DMS53 treated with DMSO at 0.1 percent for 48 hours (cell line): ENCODE results near the gene RNF130.

Experiments used
- DNase-seq: peaks from one replicate; lab custom pipeline; 2025; ENCODE audit not compliant: unreplicated experiment; lab: John Stamatoyannopoulos, UW

Gene RNF130

DNA sequence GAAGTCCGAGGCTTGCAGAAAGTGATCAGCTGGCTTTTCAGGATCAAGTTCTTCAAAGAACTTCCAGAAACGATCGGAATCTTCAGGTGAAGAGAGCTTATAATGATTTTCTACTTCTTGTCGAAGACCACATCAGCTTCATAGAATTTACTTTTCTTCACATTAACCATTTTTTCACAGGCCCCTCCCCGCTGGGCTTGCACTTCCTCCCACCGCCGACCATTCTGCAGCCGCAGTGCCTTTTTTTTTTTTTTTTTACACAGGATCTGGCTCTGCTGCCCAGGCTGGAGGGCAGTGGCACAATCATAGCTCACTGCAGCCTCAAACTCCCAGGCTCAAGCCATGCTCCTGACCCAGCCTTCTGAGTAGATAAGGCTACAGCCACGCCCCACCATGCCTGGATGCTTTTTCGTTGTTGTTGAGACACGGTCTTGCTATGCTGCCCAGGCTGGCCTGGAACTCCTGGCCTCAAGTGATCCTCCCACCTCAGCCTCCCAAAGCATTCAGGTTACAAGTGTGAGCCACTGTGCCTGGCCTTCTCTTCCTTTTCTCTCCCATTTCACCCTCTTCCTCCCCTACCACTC lies 15.3 kb upstream of the RNF130 start:
- DNase-seq: no peak

DNA sequence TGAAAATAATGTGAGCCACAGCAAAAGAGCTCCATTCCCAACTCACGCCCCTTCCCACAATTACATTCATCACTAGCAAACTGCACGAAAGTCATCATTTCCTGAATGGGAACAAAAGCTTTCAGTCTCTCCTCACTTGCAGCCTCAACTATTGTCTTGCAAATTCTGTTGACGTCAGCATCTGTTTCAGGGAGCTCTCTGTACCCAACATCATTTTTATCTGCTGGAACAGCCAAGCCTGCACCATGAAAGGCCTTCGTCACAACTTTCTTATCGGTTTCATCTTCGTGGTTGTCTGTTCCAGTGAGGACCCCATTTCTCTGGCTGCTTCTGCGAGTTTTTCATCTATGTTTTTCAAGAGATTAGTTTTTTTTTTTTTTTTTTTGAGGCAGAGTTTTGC lies 14.3 kb upstream of the RNF130 start:
- DNase-seq: no peak

DNA sequence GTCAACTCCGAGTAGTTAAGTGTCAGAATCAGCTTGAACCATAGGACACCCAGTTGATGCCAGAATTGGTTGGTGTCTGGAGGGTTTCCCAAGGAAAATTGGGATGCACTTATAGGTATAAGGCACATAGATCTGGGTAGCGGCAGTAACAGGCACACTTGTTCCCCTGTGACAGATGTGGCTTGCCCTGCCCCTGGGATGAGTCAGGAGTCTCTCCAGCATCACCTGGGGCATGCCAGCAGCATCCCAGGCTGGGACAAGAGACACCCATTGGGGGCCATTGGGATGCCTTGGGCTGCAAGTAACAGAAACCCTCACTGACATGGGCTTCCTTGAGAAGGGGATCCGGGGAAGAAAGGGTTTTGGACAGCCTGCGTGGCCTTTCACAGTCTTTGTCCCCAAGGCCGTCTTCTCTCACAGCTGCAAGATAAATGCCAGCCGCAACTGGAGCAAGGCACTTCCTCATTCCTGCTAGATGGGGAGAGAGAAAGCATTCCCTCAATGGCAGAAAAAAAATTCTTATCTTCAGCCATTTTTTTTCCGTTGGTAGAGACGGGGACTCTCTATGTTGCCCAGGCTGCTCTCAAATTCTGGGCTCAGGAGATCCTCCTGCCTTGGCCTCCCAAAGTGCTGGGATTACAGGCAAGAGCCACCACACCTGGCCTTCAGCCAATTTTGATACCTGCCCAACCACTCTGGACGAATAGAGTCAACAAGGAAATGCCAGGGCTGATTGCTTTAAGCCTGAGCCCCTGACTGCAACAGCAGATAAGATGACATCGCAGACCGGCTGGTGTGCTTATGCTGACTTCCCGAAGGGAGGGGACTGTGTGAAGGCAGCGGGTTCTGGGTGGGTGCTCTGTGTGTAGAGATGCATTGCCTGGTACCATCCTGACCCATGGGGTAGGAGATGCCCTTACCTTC lies 13.3 kb upstream of the RNF130 start:
- DNase-seq: peak; percentile 96

DNA sequence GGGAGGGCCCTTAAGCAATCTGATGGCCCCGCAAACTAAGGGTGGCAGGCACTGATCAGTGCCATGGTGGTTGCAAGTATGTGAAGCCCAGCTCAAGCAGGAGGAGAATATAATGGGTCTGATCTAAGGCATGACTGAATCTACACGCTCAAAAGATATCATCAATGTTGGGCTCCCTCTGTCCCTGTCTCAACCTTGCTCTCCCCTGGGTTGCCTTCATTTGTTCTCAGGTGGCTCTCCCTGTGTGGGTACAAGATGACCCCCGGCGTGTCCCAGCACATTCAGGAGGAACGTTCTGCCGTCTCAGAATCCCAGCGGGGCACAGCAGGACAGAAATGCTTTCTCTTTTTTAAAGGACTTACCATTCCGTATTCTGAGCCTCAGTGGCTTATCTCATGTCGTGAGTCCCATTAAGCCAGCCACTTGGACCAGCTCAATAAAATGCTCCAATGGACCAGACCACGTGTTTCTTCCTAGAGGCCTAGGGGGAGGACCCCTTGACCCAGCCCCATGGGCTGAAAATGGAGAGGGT lies 12.0 kb upstream of the RNF130 start:
- DNase-seq: no peak

DNA sequence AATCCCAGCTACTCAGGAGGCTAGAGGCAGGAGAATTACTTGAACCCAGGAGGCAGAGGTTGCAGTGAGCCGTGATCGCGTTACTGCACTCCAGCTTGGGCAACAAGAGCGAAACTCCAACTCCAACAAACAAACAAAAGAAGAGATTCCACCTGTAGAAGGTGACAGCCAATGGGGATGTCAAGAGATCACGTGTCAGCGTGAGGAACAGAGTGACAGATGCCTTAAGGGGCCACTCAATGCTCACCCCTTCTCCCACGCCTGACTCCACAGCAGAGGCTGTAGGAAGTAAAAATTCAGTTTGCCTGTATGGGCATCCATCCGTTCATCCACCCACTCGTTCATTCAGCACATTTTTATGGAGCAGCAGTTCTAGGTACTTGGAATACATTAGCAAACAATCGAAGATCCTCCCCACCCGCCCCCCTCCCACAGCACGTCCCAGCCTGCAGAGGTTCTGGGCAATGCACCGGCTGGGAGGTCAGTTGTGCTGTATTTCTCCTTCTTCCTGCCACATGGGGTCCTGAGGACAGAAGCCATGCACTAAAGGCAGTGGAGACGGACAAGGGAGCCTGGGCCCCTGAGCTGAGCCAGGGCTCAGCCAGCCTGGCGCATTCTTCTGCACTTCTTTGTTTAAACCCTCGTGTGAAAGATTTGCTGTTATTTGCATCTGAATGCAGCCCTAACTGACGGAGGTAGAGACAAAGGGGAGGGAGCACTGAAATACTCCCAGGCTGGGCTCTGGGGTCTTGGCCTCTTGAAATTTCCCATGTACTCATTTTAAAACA lies 11.3 kb upstream of the RNF130 start:
- no peak for DNase-seq

GRCh38 chr5:180081481-180081880 lies 9.9 kb upstream of the RNF130 start:
- DNase-seq: no peak

- no peak for DNase-seq
These were observed 9.1 kb upstream of the RNF130 start for GRCh38 chr5:180080486-180081280.

- no peak for DNase-seq
These were observed 8.3 kb upstream of the RNF130 start for GRCh38 chr5:180079702-180080466.

DNA sequence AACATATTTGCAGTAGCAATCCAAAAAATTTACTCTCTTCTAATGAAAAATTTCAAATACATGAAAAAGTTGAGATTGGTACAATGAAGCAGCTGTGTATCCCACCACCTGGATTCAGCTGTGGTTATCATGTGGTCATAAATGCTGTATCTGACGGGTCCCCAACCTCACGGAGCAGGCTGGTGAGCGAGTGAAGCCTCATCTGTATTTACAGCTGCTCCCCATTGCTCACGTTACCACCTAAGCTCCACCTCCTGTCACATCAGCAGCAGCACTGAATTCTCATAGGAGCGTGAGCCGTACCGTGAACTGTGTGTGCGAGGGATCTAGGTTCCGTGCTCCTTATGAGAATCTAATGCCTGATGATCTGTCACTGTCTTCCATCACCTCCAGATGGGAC lies 6.8 kb upstream of the RNF130 start:
- no peak for DNase-seq

GRCh38 chr5:180077594-180078284 lies 6.2 kb upstream of the RNF130 start:
- DNase-seq: no peak

DNA sequence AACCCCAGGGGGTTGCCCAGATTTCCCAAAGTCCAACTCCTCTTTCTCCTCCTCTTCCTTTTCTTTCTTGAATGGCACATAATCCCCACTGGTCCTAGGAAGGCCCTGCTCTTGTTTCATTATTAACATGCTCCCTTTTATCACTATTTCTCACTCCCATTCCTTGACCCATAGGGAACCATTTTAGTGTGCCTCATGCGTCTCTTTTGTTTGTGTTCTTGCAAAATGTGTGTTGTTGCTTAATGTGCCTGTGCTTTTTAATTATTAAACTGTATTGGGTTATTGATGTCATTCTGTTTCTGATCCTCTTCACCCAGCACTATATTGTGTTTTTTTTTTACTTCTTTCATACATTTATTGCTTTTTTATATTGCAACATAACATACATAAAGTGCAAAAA lies 4.1 kb upstream of the RNF130 start:
- DNase-seq: no peak

GRCh38 chr5:180074462-180074861 lies 2.9 kb upstream of the RNF130 start:
- DNase-seq: peak; percentile 40

GRCh38 chr5:180072556-180072955 lies 997 bp upstream of the RNF130 start:
- DNase-seq: no peak

DNA sequence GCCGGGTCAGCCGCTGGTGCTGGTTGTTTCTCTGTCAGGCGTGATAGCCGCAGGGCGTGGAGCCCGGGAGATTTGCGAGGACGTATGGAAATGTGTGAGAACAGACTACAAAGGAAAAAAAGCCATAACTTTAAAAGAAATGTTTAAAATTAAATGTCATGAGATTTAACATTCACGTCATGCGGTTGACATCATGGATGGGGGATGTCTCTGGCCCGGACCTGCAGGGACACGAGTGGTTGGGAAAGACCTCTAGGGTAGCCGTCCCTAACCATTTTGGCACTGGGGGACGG lies 643 bp upstream of the RNF130 start:
- no peak for DNase-seq

DNA sequence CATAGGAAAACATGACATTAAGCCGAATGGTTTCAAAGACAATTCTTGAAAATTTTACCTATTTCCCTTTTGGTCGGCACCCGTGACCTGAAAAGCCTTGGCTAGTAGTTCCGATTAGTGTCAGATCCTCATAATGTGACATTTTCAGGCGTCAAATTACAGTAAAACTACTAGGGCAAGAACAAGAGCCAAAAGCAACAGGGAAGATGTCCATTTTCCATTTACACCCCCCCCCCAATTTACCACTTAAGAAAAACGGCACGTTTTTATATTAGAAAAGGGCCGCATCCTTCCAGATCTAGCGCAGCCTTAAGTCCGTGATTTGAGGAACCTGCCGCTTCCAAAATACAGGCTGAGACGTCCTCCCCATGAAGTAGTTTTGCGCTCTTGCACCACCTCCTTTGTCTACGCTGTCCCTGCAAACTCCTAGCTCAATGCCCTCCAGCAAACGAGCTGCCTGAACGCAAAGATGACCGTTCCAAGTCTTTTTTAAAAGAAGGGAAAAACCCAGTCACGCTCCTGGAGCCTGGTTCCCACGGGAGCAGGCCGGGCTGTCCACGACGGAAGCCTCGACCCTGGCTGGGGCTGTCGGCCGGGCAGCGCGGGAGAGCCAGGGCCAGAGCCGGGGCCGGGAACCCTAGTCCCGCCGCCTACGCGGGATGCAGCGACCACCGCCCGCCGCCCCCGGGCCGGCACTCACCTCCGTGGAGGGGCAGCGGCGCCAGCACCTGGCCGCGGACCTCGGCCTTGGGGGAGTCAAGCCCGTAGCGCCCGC lies 616 bp downstream of the RNF130 start:
- peak; percentile 19 for DNase-seq

- no peak for DNase-seq
These were observed 1.8 kb downstream of the RNF130 start for GRCh38 chr5:180069589-180070247.

GRCh38 chr5:180068519-180069090 lies 3.0 kb downstream of the RNF130 start:
- no peak for DNase-seq

DNA sequence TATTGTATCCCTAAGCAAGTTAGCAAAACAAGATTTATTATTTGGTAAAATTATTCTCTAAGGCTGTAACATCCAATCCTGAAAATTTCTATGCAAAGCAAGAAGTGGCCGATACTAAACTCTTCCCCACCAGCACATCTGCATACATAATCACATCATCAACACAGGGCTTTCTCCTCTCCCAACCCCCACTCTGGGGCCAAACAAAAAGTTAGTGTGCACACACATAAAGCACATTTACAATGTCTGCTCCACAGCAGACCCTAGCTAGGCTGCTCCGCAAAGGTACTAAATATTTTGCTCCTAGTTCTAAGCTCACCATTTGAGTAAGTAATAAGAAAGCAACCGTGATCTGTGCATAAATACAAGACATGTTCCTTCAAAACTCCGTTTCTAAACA lies 3.6 kb downstream of the RNF130 start:
- no peak for DNase-seq
